H1 (cell line): ENCODE results near the gene SORBS1. TPM values are rescaled to one million over a fixed set of nuclear protein-coding genes. Genes with fewer than 3 reads are reported as not detected.

Experiments
- CTCF ChIA-PET: fragments of 300-600 bp; sonication (Branson Sonifier 250); formaldehyde crosslinking; loops from one replicate; lab custom pipeline; 2021; ENCODE audit not compliant: partially characterized antibody; lab: Charles Lee
- POLR2A ChIA-PET: fragments of 300-600 bp; sonication (Branson Sonifier 250); formaldehyde crosslinking; loops from one replicate; lab custom pipeline; 2021; ENCODE audit warnings: inconsistent platforms; ENCODE audit not compliant: partially characterized antibody; lab: Charles Lee
- DNase-seq, 2 experiments: peaks; one replicate each; pipeline versions ENCODE4 v3.0.0 to v3.0.0-alpha.2; 2010 to 2022; ENCODE audit warnings: low spot score in 2 of 2, low read depth in 1 of 2, mixed read lengths in 1 of 2
- FAIRE-seq: peaks from 2 replicates; lab custom pipeline; 2011; peaks lifted over from hg19 to GRCh38; lab: Jason Lieb, UNC
- H2AFZ ChIP-seq: 2 replicates; pipeline ENCODE4 v1.8.1; 2012; ENCODE audit warnings: low read length, inconsistent platforms
- H2AK5ac ChIP-seq: 2 replicates; pipeline ENCODE4 v1.6.1; 2013; ENCODE audit warnings: low read depth, low read length
- H2BK120ac ChIP-seq: replicated peaks from 2 replicates; pipeline ENCODE3; 2013; ENCODE audit warnings: low read depth, low read length, inconsistent platforms
- H2BK12ac ChIP-seq: 2 replicates; pipeline ENCODE4 v1.6.1; 2013; ENCODE audit warnings: low read depth, low read length
- H2BK15ac ChIP-seq: 2 replicates; pipeline ENCODE4 v1.6.1; 2013; ENCODE audit warnings: low read length
- H2BK20ac ChIP-seq: 2 replicates; pipeline ENCODE4 v1.6.1; 2013; ENCODE audit warnings: low read length
- H2BK5ac ChIP-seq: 2 replicates; pipeline ENCODE4 v1.6.1; 2013; ENCODE audit warnings: low read depth, low read length
- H3K14ac ChIP-seq: 2 replicates; pipeline ENCODE4 v1.6.1; 2013; ENCODE audit warnings: inconsistent platforms; ENCODE audit not compliant: insufficient read length
- H3K18ac ChIP-seq: 2 replicates; pipeline ENCODE4 v1.6.1; 2013; ENCODE audit warnings: low read length; ENCODE audit errors: extremely low read depth
- H3K23ac ChIP-seq: 2 replicates; pipeline ENCODE4 v1.6.1; 2013; ENCODE audit warnings: inconsistent platforms; ENCODE audit not compliant: insufficient read length
- H3K23me2 ChIP-seq: 2 replicates; pipeline ENCODE4 v1.6.1; 2013; ENCODE audit warnings: low read depth, low read length
- H3K27ac ChIP-seq: 2 replicates; pipeline ENCODE4 v1.6.1; 2011; ENCODE audit warnings: low read depth, low read length, inconsistent platforms
- H3K27me3 ChIP-seq, 4 experiments: replicated peaks in 1 of 4; 1 replicate in 1 of 4; 2 replicates in 3 of 4; pipeline versions ENCODE4 v1.6.1 to v1.8.1; 2011 to 2013; ENCODE audit warnings: low read length in 3 of 4, mild to moderate bottlenecking in 3 of 4, inconsistent platforms in 2 of 4, mixed read lengths in 2 of 4, moderate library complexity in 1 of 4; ENCODE audit not compliant: control insufficient read depth in 3 of 4, insufficient read depth in 3 of 4; ENCODE audit errors: extremely low read depth in 1 of 4
- H3K36me3 ChIP-seq, 4 experiments: 2 replicates each; pipeline versions ENCODE4 v1.6.1 to v1.8.1; 2011 to 2013; ENCODE audit warnings: mild to moderate bottlenecking in 4 of 4, low read length in 3 of 4, moderate library complexity in 2 of 4, control low read depth in 1 of 4, inconsistent platforms in 1 of 4; ENCODE audit not compliant: insufficient read depth in 4 of 4, control insufficient read depth in 2 of 4
- H3K4ac ChIP-seq: replicated peaks from 2 replicates; pipeline ENCODE3; 2013; ENCODE audit warnings: low read length, low read depth, mixed read lengths, inconsistent platforms; ENCODE audit not compliant: insufficient read length
- H3K4me1 ChIP-seq, 4 experiments: replicated peaks in 1 of 4; 1 replicate in 1 of 4; 2 replicates in 3 of 4; pipeline versions ENCODE4 v1.6.1 to v1.8.1; 2011 to 2013; ENCODE audit warnings: low read length in 3 of 4, inconsistent platforms in 2 of 4, mixed read lengths in 1 of 4; ENCODE audit not compliant: insufficient read depth in 4 of 4, control insufficient read depth in 3 of 4
- H3K4me2 ChIP-seq, 2 experiments: 2 replicates each; pipeline versions ENCODE4 v1.6.1 to v1.8.1; 2011 to 2013; ENCODE audit warnings: low read depth in 2 of 2, low read length in 2 of 2, control low read depth in 1 of 2, inconsistent platforms in 1 of 2, mild to moderate bottlenecking in 1 of 2; ENCODE audit not compliant: insufficient read depth in 1 of 2
- H3K4me3 ChIP-seq, 4 experiments: fragments of 200-600, 300-600 bp in 1 of 4; sonication (generic), shearing (Covaris generic), sonication (Bioruptor Twin) in 1 of 4; 2 replicates each; pipeline versions ENCODE4 v1.5.1 to v1.8.1; 2011 to 2016; ENCODE audit warnings: low read length in 4 of 4, low read depth in 3 of 4, control low read depth in 2 of 4, inconsistent platforms in 2 of 4, mild to moderate bottlenecking in 2 of 4, mixed read lengths in 1 of 4, moderate library complexity in 1 of 4; ENCODE audit not compliant: insufficient read depth in 2 of 4; ENCODE audit errors: extremely low read depth in 1 of 4
- H3K56ac ChIP-seq: replicated peaks from 2 replicates; pipeline ENCODE3; 2013; ENCODE audit warnings: low read depth, mild to moderate bottlenecking, mixed read lengths, low read length, inconsistent platforms; ENCODE audit not compliant: insufficient read length
- H3K79me1 ChIP-seq: 2 replicates; pipeline ENCODE4 v1.6.1; 2013; ENCODE audit warnings: low read depth, low read length, control low read depth
- H3K79me2 ChIP-seq, 2 experiments: 2 replicates each; pipeline versions ENCODE4 v1.6.1 to v1.8.1; 2012 to 2013; ENCODE audit warnings: low read length in 2 of 2, mild to moderate bottlenecking in 2 of 2, inconsistent platforms in 1 of 2; ENCODE audit not compliant: insufficient read depth in 2 of 2, control insufficient read depth in 1 of 2
- H3K9ac ChIP-seq, 4 experiments: replicated peaks in 1 of 4; 1 replicate in 1 of 4; 2 replicates in 3 of 4; pipeline versions ENCODE4 v1.6.1 to v1.8.1; 2011 to 2013; ENCODE audit warnings: low read depth in 3 of 4, low read length in 3 of 4, control low read depth in 2 of 4, mild to moderate bottlenecking in 2 of 4, moderate library complexity in 2 of 4, inconsistent platforms in 1 of 4; ENCODE audit errors: extremely low read depth in 1 of 4
- H3K9me3 ChIP-seq, 2 experiments: 2 replicates each; pipeline versions ENCODE4 v1.6.1 to v1.8.1; 2012 to 2013; ENCODE audit warnings: mild to moderate bottlenecking in 2 of 2, moderate library complexity in 2 of 2, control low read depth in 1 of 2, inconsistent platforms in 1 of 2, low read depth in 1 of 2, low read length in 1 of 2, mixed read lengths in 1 of 2; ENCODE audit not compliant: insufficient read depth in 2 of 2
- H4K20me1 ChIP-seq, 2 experiments: replicated peaks in 1 of 2; 2 replicates each; pipeline versions ENCODE3 to v1.8.1; 2011 to 2013; ENCODE audit warnings: inconsistent platforms in 2 of 2, low read length in 2 of 2, mild to moderate bottlenecking in 1 of 2; ENCODE audit not compliant: insufficient read depth in 2 of 2, control insufficient read depth in 1 of 2
- H4K5ac ChIP-seq: 2 replicates; pipeline ENCODE4 v1.6.1; 2013; ENCODE audit warnings: low read length, low read depth, mixed read lengths, inconsistent platforms; ENCODE audit not compliant: insufficient read length
- H4K8ac ChIP-seq: 2 replicates; pipeline ENCODE4 v1.8.0; 2013; ENCODE audit warnings: mild to moderate bottlenecking, moderate library complexity, low read length, inconsistent platforms; ENCODE audit not compliant: insufficient read depth; ENCODE audit errors: extremely low read depth
- H4K91ac ChIP-seq: replicated peaks from 2 replicates; pipeline ENCODE3; 2013; ENCODE audit warnings: low read length, mixed read lengths, inconsistent platforms; ENCODE audit not compliant: insufficient read length
- ASH2L ChIP-seq: fragments of 200-600, 300-600 bp; sonication (generic); IDR thresholded peaks from one replicate; pipeline ENCODE4 v1.7.1; 2017; ENCODE audit warnings: low read length
- CEBPB ChIP-seq: IDR thresholded peaks from 2 replicates; pipeline ENCODE4 v1.6.1; 2012; ENCODE audit warnings: low read depth, low read length
- JUN ChIP-seq: IDR thresholded peaks from 2 replicates; pipeline ENCODE4 v1.6.1; 2011; ENCODE audit warnings: low read depth, mild to moderate bottlenecking, improper control_type of control experiment, low read length
- RNF2 ChIP-seq: fragments of 200-900, 300-1000 bp; sonication (generic); IDR thresholded peaks from 2 replicates; pipeline ENCODE4 v1.7.1; 2016; ENCODE audit warnings: borderline replicate concordance, low read depth, mild to moderate bottlenecking, antibody characterized with exemption, low read length; ENCODE audit not compliant: poor library complexity, severe bottlenecking; ENCODE audit errors: missing control alignments
- SIRT6 ChIP-seq: IDR thresholded peaks from one replicate; pipeline ENCODE4 v1.7.1; 2012; ENCODE audit warnings: low read length, inconsistent platforms
- WGBS, 2 experiments: shearing (Covaris generic) in 1 of 2; methylation state at CpG; one replicate each; pipeline versions ENCODE4 v1.1.6 to v1.1.7; 2013 to 2015; ENCODE audit warnings: low lambda C conversion rate in 2 of 2, mixed read lengths in 2 of 2, inconsistent platforms in 1 of 2, low coverage in 1 of 2, missing lambda C conversion rate in 1 of 2; ENCODE audit not compliant: insufficient replicate concordance in 2 of 2, insufficient coverage in 1 of 2, insufficient read length in 1 of 2; ENCODE audit errors: extremely low coverage in 1 of 2, missing lambda C conversion rate in 1 of 2; 5-methylcytosine and 5-hydroxymethylcytosine counted together
- polyA plus RNA-seq, 7 experiments: library from polyadenylated mRNA; depleted of rRNA in 3 of 7; stranded (reverse) in 5 of 7; unstranded in 2 of 7; fragments of >200 nt in 5 of 7; fragments of 200-250 nt in 2 of 7; gene quantifications; 1 replicate in 5 of 7; 2 replicates in 1 of 7; 4 replicates in 1 of 7; pipeline versions ENCODE4 v1.2.1 to v1.2.3, GENCODE V29; 2011 to 2013; ENCODE audit warnings: missing spikeins in 2 of 7, mixed read lengths in 2 of 7
- total RNA-seq: library from RNA; stranded (reverse); fragmentation: NEBNext Ultra II Directional; extraction: Animal tissue kit (Norgen Biotek cat#: 25700); gene quantifications from 2 replicates; pipeline ENCODE4 v1.2.1, GENCODE V29; 2021

The SORBS1 gene
- total and polyA plus RNA-seq, 2 of the 8 experiments (the other 6 are each of a cell fraction or from before 2014, with no cell fraction given), result 16.0 to 35.0 TPM

DNA sequence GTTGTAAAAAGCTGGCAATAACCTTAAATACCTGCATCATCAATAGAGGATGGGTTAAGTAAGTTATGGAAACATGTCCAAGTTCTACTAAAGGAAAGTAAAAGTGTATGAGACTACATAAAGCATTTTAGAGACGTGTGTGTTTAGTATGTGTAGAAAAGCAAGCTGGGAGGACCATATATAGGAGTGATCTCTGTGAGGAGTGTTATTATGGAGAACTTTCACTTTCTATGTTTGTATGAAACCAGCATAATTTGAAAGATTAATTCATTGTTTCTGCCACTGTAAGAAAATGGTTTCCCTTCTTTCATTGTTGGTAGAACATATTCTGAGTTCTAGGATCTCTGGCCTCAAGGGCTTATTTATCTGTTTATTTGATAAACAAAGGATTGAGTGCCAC is 251.2 kb downstream of the SORBS1 start:
- no peak overlapping the region for H3K56ac ChIP-seq
- peaks cover 0 to 15% (median 5%) of the 10 kb centered on the region in 4 experiments; a peak in 6 of 7 replicates for H3K4me1 ChIP-seq
- H3K27ac ChIP-seq, result no peak overlapping the region
- no peak overlapping the region for H2BK15ac ChIP-seq
- no peak for FAIRE-seq
- no peaks in the 10 kb centered on the region for H3K23me2 ChIP-seq
- H3K9me3 ChIP-seq, result no peaks in the 10 kb centered on the region
- H2AK5ac ChIP-seq, result no peak overlapping the region
- H3K4ac ChIP-seq, result no peak overlapping the region
- H3K27me3 ChIP-seq, result no peaks in the 10 kb centered on the region
- no peak overlapping the region for H4K91ac ChIP-seq
- H3K4me2 ChIP-seq, result no peak overlapping the region
- no peak overlapping the region for H3K4me3 ChIP-seq
- CTCF ChIA-PET, result no interaction called here
- H3K18ac ChIP-seq, result no peak overlapping the region
- no peaks in the 10 kb centered on the region for H4K20me1 ChIP-seq
- no peak overlapping the region for H4K5ac ChIP-seq
- no peak overlapping the region for H2AFZ ChIP-seq
- POLR2A ChIA-PET, result no interaction called here
- no peak overlapping the region for H3K14ac ChIP-seq
- H3K9ac ChIP-seq, result no peak overlapping the region
- no peak for DNase-seq
- WGBS, 2 experiments, result 89% methylated on average over 1 of the region's 1 CpG; no CpG with 5 or more reads in 1 of the 2 experiments
- no peaks in the 10 kb centered on the region for H3K79me2 ChIP-seq
- no peak overlapping the region for H2BK12ac ChIP-seq
- no peak overlapping the region for H3K23ac ChIP-seq
- TF ChIP-seq SIRT6 (no peak), RNF2 (no peak), JUN (no peak), CEBPB (no peak), ASH2L (no peak)
- no peak overlapping the region for H4K8ac ChIP-seq
- H2BK120ac ChIP-seq, result no peak overlapping the region
- H3K36me3 ChIP-seq, result 0 out of 8 replicates have a peak, but pooled peaks cover 0 to 3% (median 0%) of the 10 kb centered on the region in 4 experiments
- H2BK5ac ChIP-seq, result no peak overlapping the region
- no peaks in the 10 kb centered on the region for H3K79me1 ChIP-seq
- H2BK20ac ChIP-seq, result no peak overlapping the region
